ENCODE data around the gene KIF25. TPM values are rescaled to one million over a fixed set of nuclear protein-coding genes. Genes with fewer than 3 reads are reported as not detected.

The KIF25 gene
- total RNA-seq, 3 donors from 2014 or later, result 0.66 TPM; not detected in 2

GRCh38 chr6:167984876-167985604 lies 12.4 kb upstream of the KIF25 start:
- H3K27ac ChIP-seq, result no peak overlapping the region
- no peaks in the 10 kb centered on the region for H3K36me3 ChIP-seq
- no peak overlapping the region for H3K4me3 ChIP-seq
- no peaks in the 10 kb centered on the region for H3K27me3 ChIP-seq
- no peaks in the 10 kb centered on the region for H3K9me3 ChIP-seq
- no peak for DNase-seq (ENCODE audit: low spot score in 2 of 2)
- H3K4me1 ChIP-seq, result no peaks in the 10 kb centered on the region
- intact Hi-C loops (cut with DNase I; ENCODE audit: low total_unique reads), result no loop called here
- TF ChIP-seq CTCF (IDR thresholded peaks at IDR 0.05) (no peak), POLR2AphosphoS5 (IDR thresholded peaks at IDR 0.05) (no peak), POLR2A (IDR thresholded peaks at IDR 0.05) (no peak)

- intact Hi-C loops (cut with DNase I; ENCODE audit: low total_unique reads), result no loop called here
- TF ChIP-seq CTCF (IDR thresholded peaks at IDR 0.05) (no peak), POLR2AphosphoS5 (IDR thresholded peaks at IDR 0.05) (no peak), POLR2A (IDR thresholded peaks at IDR 0.05) (no peak)
- no peak for DNase-seq (ENCODE audit: low spot score in 2 of 2)
Observed at GRCh38 chr6:167985911-167986595, 11.4 kb upstream of the KIF25 start.

GRCh38 chr6:167987396-167988153 lies 9.9 kb upstream of the KIF25 start:
- no peak for TF ChIP-seq POLR2AphosphoS5 (IDR thresholded peaks at IDR 0.05)
- no peak for TF ChIP-seq POLR2A (IDR thresholded peaks at IDR 0.05)
- no peak for TF ChIP-seq CTCF (IDR thresholded peaks at IDR 0.05)
- no peak overlapping the region for H3K4me3 ChIP-seq
- H3K9me3 ChIP-seq, result no peaks in the 10 kb centered on the region
- H3K36me3 ChIP-seq, result no peaks in the 10 kb centered on the region
- no peaks in the 10 kb centered on the region for H3K4me1 ChIP-seq
- no peak overlapping the region for H3K27ac ChIP-seq
- intact Hi-C loops (cut with DNase I; ENCODE audit: low total_unique reads), result no loop called here
- DNase-seq (ENCODE audit: low spot score in 2 of 2), result no peak
- H3K27me3 ChIP-seq, result no peaks in the 10 kb centered on the region

More at GRCh38 chr6:167985911-167986595, 11.4 kb upstream of the KIF25 start:
- Histone ChIP-seq H3K27me3 (no peaks in the 10 kb centered on the region), H3K4me3 (no peak overlapping the region), H3K27ac (no peak overlapping the region), H3K36me3 (no peaks in the 10 kb centered on the region), H3K9me3 (no peaks in the 10 kb centered on the region), H3K4me1 (no peaks in the 10 kb centered on the region)

GRCh38 chr6:167988154-167988495 lies 9.3 kb upstream of the KIF25 start:
- intact Hi-C loops (cut with DNase I; ENCODE audit: low total_unique reads), result no loop called here
- H3K36me3 ChIP-seq, result no peaks in the 10 kb centered on the region
- H3K4me3 ChIP-seq, result no peak overlapping the region
- no peaks in the 10 kb centered on the region for H3K27me3 ChIP-seq
- no peak overlapping the region for H3K27ac ChIP-seq
- H3K9me3 ChIP-seq, result no peaks in the 10 kb centered on the region
- no peaks in the 10 kb centered on the region for H3K4me1 ChIP-seq
- no peak for TF ChIP-seq POLR2AphosphoS5 (IDR thresholded peaks at IDR 0.05)
- no peak for TF ChIP-seq POLR2A (IDR thresholded peaks at IDR 0.05)
- no peak for TF ChIP-seq CTCF (IDR thresholded peaks at IDR 0.05)
- no peak for DNase-seq (ENCODE audit: low spot score in 2 of 2)

Measured in breast epithelium (tissue), 4 donors.